ENCODE data around the gene SLC2A9.

DNA sequence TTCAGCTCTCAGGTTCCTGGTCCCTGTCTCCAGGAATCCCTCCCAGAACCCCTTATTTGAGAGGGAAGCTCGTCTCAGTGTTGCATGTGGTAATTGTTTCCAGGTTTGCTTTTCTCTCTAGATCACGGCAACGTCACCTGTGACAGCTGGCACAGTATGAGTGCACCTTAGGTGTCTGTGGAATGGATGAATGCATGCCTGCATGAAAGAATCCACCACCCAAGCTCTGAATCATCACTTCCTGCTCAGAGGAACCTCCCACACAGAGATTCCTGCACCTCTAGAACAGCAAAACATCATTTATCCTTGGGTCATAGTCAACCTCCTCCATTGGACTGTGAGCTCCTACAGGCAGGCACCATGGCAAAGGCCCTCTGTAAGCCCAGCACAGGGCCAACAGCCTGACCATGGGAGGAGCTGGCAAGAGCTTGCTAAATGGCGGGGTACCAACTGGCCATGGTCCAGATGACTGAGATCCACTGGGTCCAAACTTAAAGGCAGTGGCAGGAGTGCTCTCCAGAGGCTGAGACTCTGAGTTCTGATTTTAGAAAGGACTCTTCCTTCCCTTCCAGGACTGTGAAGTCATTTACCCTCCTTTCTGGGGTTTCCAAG is 116.2 kb downstream of the SLC2A9 start:
- TF ChIP-seq CTCF (IDR thresholded peaks at IDR 0.05) (no peak), POLR2A (IDR thresholded peaks at IDR 0.05) (no peak)
